HG03378 (cell line): ENCODE results near the gene SAMD9L.
A peak's percentile ranks its signal among the peaks of the same experiment; 100 is the strongest.
"Not testable (repeated sequence)": the region's sequence is repeated elsewhere in the genome, so short reads cannot be mapped to it uniquely, and the experiment has no call there.

Source experiments
- ATAC-seq: cut with Tn5 transposase; IDR thresholded peaks from one replicate; pipeline ENCODE4 v1.9.1; 2021; ENCODE audit warnings: mild to moderate bottlenecking, moderate library complexity; ENCODE audit not compliant: unreplicated experiment

SAMD9L gene

GRCh38 chr7:93146472-93147141 lies 1.6 kb downstream of the SAMD9L start:
- peak; percentile 24 for ATAC-seq

GRCh38 chr7:93146036-93146435 lies 2.1 kb downstream of the SAMD9L start:
- ATAC-seq = no peak

- ATAC-seq = no peak
Measured at GRCh38 chr7:93145354-93145753, 2.8 kb downstream of the SAMD9L start.

GRCh38 chr7:93142127-93142526 lies 6.1 kb downstream of the SAMD9L start:
- no peak for ATAC-seq

- no peak for ATAC-seq
Measured at GRCh38 chr7:93140582-93141191, 7.5 kb downstream of the SAMD9L start.

- no peak for ATAC-seq
Measured at GRCh38 chr7:93138576-93138975, 9.6 kb downstream of the SAMD9L start.

GRCh38 chr7:93133005-93133404 lies 15.2 kb downstream of the SAMD9L start:
- no peak for ATAC-seq

GRCh38 chr7:93132216-93132615 lies 16.0 kb downstream of the SAMD9L start:
- ATAC-seq = no peak

GRCh38 chr7:93126954-93127353 lies 21.2 kb downstream of the SAMD9L start:
- ATAC-seq = not testable (repeated sequence)

GRCh38 chr7:93123532-93123931 lies 24.7 kb downstream of the SAMD9L start:
- ATAC-seq = not testable (repeated sequence)

- no peak for ATAC-seq
Measured at GRCh38 chr7:93120592-93121549, 27.3 kb downstream of the SAMD9L start.

- no peak for ATAC-seq
Measured at GRCh38 chr7:93119191-93119905, 28.8 kb downstream of the SAMD9L start.

GRCh38 chr7:93117852-93118530 lies 30.2 kb downstream of the SAMD9L start, which contains the start of gene SAMD9:
TSS of gene SAMD9 (minus strand) at chr7:93117979. CDS start at chr7:93106097, 11,882 bp downstream.
- peak; percentile 100 for ATAC-seq

GRCh38 chr7:93117327-93117726 lies 30.9 kb downstream of the SAMD9L start:
- peak; percentile 9 for ATAC-seq

GRCh38 chr7:93115796-93116195 lies 32.4 kb downstream of the SAMD9L start:
- no peak for ATAC-seq

- no peak for ATAC-seq
Measured at GRCh38 chr7:93108003-93108402, 40.2 kb downstream of the SAMD9L start.

GRCh38 chr7:93097388-93097787 lies 50.8 kb downstream of the SAMD9L start:
- ATAC-seq = no peak

GRCh38 chr7:93092757-93093370 lies 55.3 kb downstream of the SAMD9L start:
- peak; percentile 65 for ATAC-seq
